Measurements from ENCODE around the gene TMEM250.
"Not testable (repeated sequence)": the region's sequence is repeated elsewhere in the genome, so short reads cannot be mapped to it uniquely, and the experiment has no call there.

TMEM250 gene

GRCh38 chr9:136111190-136111589 lies 7.5 kb downstream of the TMEM250 start:
- no peak for DNase-seq (ENCODE audit: low spot score)

- DNase-seq (ENCODE audit: low spot score): no peak
Measured at GRCh38 chr9:136110082-136111061, 8.3 kb downstream of the TMEM250 start.

- DNase-seq (ENCODE audit: low spot score): peak; percentile 95
Measured at GRCh38 chr9:136109351-136110081, 9.2 kb downstream of the TMEM250 start.

- no peak for DNase-seq (ENCODE audit: low spot score)
Measured at GRCh38 chr9:136108648-136109266, 9.9 kb downstream of the TMEM250 start.

GRCh38 chr9:136107953-136108647 lies 10.6 kb downstream of the TMEM250 start:
- DNase-seq (ENCODE audit: low spot score): no peak

GRCh38 chr9:136107155-136107952 lies 11.3 kb downstream of the TMEM250 start:
- DNase-seq (ENCODE audit: low spot score): no peak

- DNase-seq (ENCODE audit: low spot score): no peak
Measured at GRCh38 chr9:136105398-136106135, 13.1 kb downstream of the TMEM250 start.

GRCh38 chr9:136104916-136105315 lies 13.8 kb downstream of the TMEM250 start:
- DNase-seq (ENCODE audit: low spot score): no peak

- DNase-seq (ENCODE audit: low spot score): no peak
Measured at GRCh38 chr9:136104488-136104800, 14.2 kb downstream of the TMEM250 start.

GRCh38 chr9:136103651-136104487 lies 14.8 kb downstream of the TMEM250 start:
- DNase-seq (ENCODE audit: low spot score): no peak

- DNase-seq (ENCODE audit: low spot score): not testable (repeated sequence)
Measured at GRCh38 chr9:136101615-136102074, 17.0 kb downstream of the TMEM250 start.

- DNase-seq (ENCODE audit: low spot score): no peak
Measured at GRCh38 chr9:136100700-136101614, 17.7 kb downstream of the TMEM250 start.

- no peak for DNase-seq (ENCODE audit: low spot score)
Measured at GRCh38 chr9:136099542-136099941, 19.1 kb downstream of the TMEM250 start.

GRCh38 chr9:136098844-136099243 lies 19.8 kb downstream of the TMEM250 start:
- no peak for DNase-seq (ENCODE audit: low spot score)

GRCh38 chr9:136098210-136098609 lies 20.5 kb downstream of the TMEM250 start:
- DNase-seq (ENCODE audit: low spot score): no peak

GRCh38 chr9:136096505-136097001 lies 22.1 kb downstream of the TMEM250 start:
- no peak for DNase-seq (ENCODE audit: low spot score)

GRCh38 chr9:136095070-136096058 lies 23.3 kb downstream of the TMEM250 start, which contains the start of gene NACC2:
Gene NACC2 (minus strand): TSS chr9:136095289. CDS start chr9:136050521, 44,768 bp downstream.
- DNase-seq (ENCODE audit: low spot score): peak; percentile 90

Measured in AG20443 (cell line).